ENCODE results near the gene PCK1.

DNA sequence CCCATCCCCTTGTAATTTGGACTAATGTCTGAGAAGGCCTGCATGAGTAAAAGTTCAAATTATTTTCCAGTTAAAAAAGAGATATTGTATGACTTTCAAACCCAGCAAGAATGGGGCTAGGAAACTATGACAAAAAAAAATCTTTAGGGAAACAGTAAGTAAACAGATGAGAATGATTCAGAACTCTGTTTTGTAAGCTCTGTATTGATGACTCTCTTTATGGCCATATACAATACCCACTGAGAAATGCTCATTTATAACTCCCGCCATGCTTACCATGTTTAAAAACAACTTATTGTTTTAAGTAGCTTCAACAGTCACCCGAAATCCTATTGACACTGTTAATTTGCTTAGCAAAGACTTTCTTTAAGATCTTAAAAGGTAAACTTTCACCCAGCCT, 17.2 kb upstream of the PCK1 start:
- TF ChIP-seq, protein P1, sequence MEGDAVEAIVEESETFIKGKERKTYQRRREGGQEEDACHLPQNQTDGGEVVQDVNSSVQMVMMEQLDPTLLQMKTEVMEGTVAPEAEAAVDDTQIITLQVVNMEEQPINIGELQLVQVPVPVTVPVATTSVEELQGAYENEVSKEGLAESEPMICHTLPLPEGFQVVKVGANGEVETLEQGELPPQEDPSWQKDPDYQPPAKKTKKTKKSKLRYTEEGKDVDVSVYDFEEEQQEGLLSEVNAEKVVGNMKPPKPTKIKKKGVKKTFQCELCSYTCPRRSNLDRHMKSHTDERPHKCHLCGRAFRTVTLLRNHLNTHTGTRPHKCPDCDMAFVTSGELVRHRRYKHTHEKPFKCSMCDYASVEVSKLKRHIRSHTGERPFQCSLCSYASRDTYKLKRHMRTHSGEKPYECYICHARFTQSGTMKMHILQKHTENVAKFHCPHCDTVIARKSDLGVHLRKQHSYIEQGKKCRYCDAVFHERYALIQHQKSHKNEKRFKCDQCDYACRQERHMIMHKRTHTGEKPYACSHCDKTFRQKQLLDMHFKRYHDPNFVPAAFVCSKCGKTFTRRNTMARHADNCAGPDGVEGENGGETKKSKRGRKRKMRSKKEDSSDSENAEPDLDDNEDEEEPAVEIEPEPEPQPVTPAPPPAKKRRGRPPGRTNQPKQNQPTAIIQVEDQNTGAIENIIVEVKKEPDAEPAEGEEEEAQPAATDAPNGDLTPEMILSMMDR (conservative IDR thresholded peaks at IDR 0.05), result no peak
- TF ChIP-seq ZFX (IDR thresholded peaks at IDR 0.05), result no peak
